Type B pancreatic cell (in vitro differentiated cells): Measurements from ENCODE around the gene RAP2A. TPM values are rescaled to one million over a fixed set of nuclear protein-coding genes. Genes with fewer than 3 reads are reported as not detected.

Source experiments
- DNase-seq: peaks from one replicate; pipeline ENCODE4 v3.0.0; 2021; ENCODE audit warnings: mixed read lengths; ENCODE audit not compliant: unreplicated experiment; ENCODE audit errors: extremely low spot score
- H3K27ac Mint-ChIP-seq: 2 replicates; pipeline ENCODE4 v1.8.0; 2021; ENCODE audit warnings: mild to moderate bottlenecking, mixed read lengths
- H3K27me3 Mint-ChIP-seq: 2 replicates; pipeline ENCODE4 v1.8.0; 2021; ENCODE audit warnings: mixed read lengths
- H3K36me3 Mint-ChIP-seq: 2 replicates; pipeline ENCODE4 v1.8.0; 2021; ENCODE audit warnings: mixed read lengths
- H3K4me1 Mint-ChIP-seq: one replicate; pipeline ENCODE4 v1.8.0; 2021; ENCODE audit warnings: mixed read lengths; ENCODE audit not compliant: unreplicated experiment
- H3K4me3 Mint-ChIP-seq: 2 replicates; pipeline ENCODE4 v1.8.0; 2021; ENCODE audit warnings: mild to moderate bottlenecking, mixed read lengths
- H3K9me3 Mint-ChIP-seq: 2 replicates; pipeline ENCODE4 v1.8.0; 2021; ENCODE audit warnings: mixed read lengths
- CTCF ChIP-seq: fragments of 200-600 bp; sonication (generic); conservative IDR thresholded peaks from 2 replicates; pipeline ENCODE4 v1.5.0; 2021; ENCODE audit warnings: antibody characterized with exemption, mild to moderate bottlenecking
- total RNA-seq: library from RNA; stranded (reverse); gene quantifications from 2 replicates; pipeline ENCODE4 v1.2.1, GENCODE V29; 2021; ENCODE audit warnings: low replicate concordance

The RAP2A gene
- total RNA-seq, 1 donor from 2014 or later: 37.5 TPM

DNA sequence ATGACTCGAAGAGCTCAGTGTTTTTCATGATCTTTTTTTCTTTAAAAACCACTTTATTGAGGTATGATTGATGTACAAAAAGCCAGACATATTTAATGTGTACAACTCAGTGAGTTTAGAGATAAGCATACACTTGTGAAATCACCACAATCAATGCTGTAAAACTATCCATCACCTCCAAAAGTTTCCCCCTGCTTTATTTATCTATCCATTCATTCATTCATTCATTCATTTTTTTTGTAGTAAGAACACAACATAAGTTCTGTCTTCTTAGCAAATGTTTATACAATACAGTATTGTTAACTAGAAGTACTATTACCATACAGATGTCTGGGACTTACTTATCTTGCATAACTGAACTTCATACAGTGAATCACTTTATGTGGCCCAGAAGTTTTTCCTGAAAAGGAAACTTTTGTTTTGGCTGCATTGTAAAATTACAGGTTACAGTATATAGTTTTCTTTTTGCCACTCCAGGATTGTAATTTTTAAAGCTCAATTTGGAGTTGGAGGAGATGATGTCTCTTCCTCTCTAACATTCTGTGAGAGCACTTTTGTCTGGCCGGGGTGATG is 6.7 kb downstream of the RAP2A start:
- H3K27ac Mint-ChIP-seq: no peak overlapping the region
- TF ChIP-seq CTCF: no peak
- H3K36me3 Mint-ChIP-seq: peaks cover 16% of the 10 kb centered on the region
- H3K9me3 Mint-ChIP-seq: no peaks in the 10 kb centered on the region
- no peak for DNase-seq
- H3K4me3 Mint-ChIP-seq: no peak overlapping the region
- H3K4me1 Mint-ChIP-seq: peaks cover 7% of the 10 kb centered on the region
- no peaks in the 10 kb centered on the region for H3K27me3 Mint-ChIP-seq

- no peaks in the 10 kb centered on the region for H3K9me3 Mint-ChIP-seq
- peaks cover 21% of the 10 kb centered on the region for H3K36me3 Mint-ChIP-seq
- H3K27me3 Mint-ChIP-seq: no peaks in the 10 kb centered on the region
- H3K4me3 Mint-ChIP-seq: no peak overlapping the region
- no peak for DNase-seq
- H3K4me1 Mint-ChIP-seq: peaks cover 5% of the 10 kb centered on the region
- no peak overlapping the region for H3K27ac Mint-ChIP-seq
- TF ChIP-seq CTCF: no peak
Observed at GRCh38 chr13:97441368-97441767, 7.4 kb downstream of the RAP2A start.

DNA sequence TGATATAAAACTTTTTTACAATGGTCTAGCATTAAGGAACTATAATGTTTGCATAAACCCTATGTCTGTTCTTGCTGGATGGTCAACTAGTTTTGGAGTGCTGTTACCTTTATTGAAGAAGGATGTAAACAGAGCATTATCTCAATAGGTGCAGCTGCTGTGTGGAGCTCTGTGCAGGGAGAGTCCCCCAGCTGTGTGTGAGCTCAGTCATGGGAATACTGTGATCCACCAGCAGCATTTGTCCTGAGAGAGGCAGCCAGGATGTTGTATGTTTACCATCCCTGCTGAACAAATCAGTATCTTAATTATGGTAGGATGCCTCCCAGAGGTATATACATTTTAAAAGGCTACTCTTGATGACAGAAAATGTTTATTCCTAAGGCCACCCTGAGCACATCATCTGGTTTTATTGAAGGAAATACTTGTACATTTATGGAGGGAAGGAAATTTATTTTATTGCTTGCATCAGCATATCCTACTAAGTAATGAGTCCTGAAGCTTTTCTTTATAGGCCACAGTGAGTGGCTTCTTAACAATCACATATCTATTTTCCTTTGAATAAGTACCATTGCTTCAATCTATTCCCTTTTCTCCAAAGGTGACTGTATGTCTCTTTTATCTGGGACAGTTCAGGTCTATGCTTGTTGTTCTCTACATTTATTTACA is 11.7 kb downstream of the RAP2A start:
- Mint-ChIP-seq H3K4me3 (no peak overlapping the region), H3K36me3 (peaks cover 36% of the 10 kb centered on the region), H3K9me3 (no peaks in the 10 kb centered on the region), H3K27ac (no peak overlapping the region), H3K4me1 (peaks cover 13% of the 10 kb centered on the region), H3K27me3 (no peaks in the 10 kb centered on the region)
- no peak for DNase-seq
- TF ChIP-seq CTCF: no peak

GRCh38 chr13:97446448-97446847 is 12.5 kb downstream of the RAP2A start:
- Mint-ChIP-seq H3K9me3 (no peaks in the 10 kb centered on the region), H3K27ac (no peak overlapping the region), H3K36me3 (peaks cover 38% of the 10 kb centered on the region), H3K4me3 (no peak overlapping the region), H3K27me3 (no peaks in the 10 kb centered on the region), H3K4me1 (peaks cover 13% of the 10 kb centered on the region)
- no peak for DNase-seq
- no peak for TF ChIP-seq CTCF

- Mint-ChIP-seq H3K27ac (no peak overlapping the region), H3K27me3 (no peaks in the 10 kb centered on the region), H3K4me1 (peaks cover 13% of the 10 kb centered on the region), H3K4me3 (no peak overlapping the region), H3K9me3 (peaks cover 4% of the 10 kb centered on the region), H3K36me3 (peaks cover 43% of the 10 kb centered on the region)
- DNase-seq: no peak
- no peak for TF ChIP-seq CTCF
Observed at GRCh38 chr13:97448503-97449251, 14.7 kb downstream of the RAP2A start.
